AG20443 (cell line): ENCODE data around the gene SPRED2.

Experiments
- DNase-seq: peaks from one replicate; pipeline ENCODE4 v3.0.0; 2012; ENCODE audit warnings: low spot score, mixed read lengths

Gene SPRED2

GRCh38 chr2:65386989-65387388 lies 45.4 kb downstream of the SPRED2 start:
- DNase-seq, result no peak

- no peak for DNase-seq
These were observed 46.1 kb downstream of the SPRED2 start for GRCh38 chr2:65386344-65386743.

DNA sequence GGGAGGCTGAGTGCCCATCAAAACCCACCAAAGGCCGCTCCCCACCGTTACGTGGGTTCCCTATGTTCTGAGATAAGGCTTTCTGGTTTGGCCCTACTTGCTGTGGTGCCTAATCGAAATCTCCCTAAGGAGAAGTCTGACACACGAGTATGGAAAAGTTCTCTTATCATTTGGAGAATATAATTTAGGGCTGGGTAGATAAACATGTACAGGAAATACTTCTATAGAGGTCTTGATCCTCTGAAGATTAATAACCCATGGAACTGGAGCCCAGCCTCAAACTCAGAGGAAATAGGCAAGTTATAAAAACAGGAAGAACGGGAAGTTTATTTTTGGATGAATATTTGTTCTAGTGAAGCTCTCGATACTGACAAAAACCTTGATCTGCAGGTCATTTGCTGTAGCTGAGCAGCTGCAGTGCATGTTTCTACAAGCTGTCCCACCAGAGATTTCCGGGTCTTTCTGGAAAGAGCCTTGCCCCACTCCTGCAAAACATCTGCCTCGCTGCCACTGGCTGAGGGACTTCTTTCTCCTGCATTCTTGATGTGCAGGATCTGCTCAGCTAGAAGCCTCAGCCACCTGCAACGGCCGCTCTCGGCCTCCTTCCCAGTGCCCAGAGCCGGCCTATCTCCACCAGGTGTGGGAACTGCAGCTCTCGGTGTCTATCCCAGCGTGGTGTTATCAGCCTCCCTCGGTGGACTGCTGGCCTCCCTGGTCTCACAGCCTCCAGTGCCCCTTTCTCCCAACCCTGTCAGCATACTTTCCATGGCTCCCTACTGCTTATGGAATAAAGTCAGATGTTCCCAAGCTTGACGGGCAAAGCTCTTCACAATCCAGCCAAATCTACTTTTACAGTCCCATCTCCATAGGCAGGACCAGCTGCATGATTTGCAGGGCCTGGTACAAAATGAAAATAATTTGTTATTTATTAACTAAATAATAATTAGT lies 48.6 kb downstream of the SPRED2 start:
- no peak for DNase-seq

DNA sequence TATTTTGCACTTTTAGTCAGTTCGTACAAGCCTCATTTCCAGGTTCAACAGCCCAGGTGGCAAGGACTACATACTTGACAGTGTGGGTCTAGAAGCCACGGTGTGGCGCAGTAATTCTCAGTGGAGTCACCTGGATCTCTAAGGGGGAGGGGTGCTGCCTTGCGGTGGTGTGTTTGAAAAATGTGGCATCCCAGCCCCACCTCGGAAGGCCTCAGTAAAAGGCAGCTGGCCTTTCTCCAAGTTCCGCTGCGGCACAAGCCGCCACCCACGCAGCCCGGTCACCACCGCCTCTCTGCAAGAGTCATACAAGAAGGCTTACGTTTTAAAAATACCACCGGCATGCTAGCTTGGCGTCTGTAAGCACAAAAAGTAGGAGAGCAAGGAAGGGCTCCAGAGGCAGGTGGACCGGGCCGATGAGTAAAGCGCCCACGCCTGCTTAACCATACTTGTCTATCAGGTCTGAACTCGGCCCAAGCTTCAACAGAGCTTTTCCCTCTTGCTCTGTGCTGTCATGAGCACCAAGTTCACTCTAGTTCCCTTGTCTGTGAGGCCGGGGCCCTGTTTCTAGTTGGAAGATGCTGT lies 49.5 kb downstream of the SPRED2 start:
- DNase-seq, result peak; percentile 86

GRCh38 chr2:65382323-65382722 lies 50.1 kb downstream of the SPRED2 start:
- peak; percentile 19 for DNase-seq

DNA sequence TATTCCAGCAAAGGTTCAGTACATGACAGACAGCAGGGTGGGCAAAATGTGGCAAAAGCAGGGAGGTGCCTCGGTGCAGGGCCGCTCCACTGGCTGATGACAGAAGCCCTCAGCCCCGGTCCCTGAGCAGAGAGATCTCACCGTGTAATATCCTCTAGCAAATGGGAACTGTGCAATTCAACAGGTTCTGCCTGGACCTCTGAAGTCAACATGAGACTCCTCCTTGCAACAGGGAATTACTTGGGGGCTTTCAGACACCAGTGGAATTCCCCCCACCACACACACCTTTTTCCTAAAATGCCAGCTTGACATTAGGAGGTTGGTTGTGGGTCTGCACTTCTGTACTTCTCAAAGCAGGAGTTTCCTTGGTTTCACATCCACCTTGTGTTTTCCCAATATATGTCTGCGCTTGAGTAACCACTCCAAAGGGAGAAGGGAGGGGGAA lies 50.8 kb downstream of the SPRED2 start:
- DNase-seq, result no peak

- no peak for DNase-seq
These were observed 52.1 kb downstream of the SPRED2 start for GRCh38 chr2:65380255-65380654.

DNA sequence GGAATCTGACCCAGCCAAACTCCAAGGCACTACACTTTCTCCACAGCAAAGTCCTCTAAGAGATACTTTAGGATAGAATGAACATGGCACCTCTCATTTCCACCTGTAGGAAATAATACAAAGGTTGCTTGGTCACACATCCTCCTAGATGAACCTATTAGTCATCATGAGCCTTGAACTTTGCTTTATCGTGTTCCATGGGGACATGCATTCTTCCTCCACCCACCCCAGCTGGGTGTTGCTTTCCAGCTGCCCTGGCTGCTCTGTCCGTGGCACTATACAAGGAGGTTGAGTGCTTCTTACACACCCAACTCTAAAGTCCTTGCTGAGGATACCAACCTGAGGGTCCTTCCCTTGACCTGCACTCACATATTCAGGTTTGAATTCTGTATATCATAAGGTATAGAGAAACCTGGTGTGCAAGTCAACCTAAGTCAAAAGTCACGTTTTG lies 52.7 kb downstream of the SPRED2 start:
- no peak for DNase-seq

DNA sequence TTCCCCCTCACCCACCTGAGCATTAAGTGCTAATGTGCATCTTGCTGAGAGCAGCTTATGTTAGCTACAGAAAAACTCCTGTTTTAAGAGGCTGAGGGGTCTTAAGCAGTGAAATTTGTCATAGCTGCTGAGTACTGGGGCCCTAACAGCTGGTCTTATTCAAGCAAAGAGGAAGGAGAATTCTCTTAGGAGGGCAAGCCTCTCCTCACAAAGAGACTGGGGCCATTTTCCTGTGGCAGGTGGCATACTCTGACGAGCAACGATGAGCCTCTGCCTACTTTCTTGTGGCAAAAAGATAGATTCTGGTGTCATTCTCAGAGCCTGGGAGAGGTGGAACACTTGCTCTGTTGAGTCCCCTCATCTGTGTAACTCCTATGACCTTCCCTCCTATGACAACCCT lies 53.2 kb downstream of the SPRED2 start:
- DNase-seq, result no peak

GRCh38 chr2:65378290-65378689 lies 54.1 kb downstream of the SPRED2 start:
- no peak for DNase-seq

GRCh38 chr2:65377556-65378192 lies 54.7 kb downstream of the SPRED2 start:
- DNase-seq, result peak; percentile 80

DNA sequence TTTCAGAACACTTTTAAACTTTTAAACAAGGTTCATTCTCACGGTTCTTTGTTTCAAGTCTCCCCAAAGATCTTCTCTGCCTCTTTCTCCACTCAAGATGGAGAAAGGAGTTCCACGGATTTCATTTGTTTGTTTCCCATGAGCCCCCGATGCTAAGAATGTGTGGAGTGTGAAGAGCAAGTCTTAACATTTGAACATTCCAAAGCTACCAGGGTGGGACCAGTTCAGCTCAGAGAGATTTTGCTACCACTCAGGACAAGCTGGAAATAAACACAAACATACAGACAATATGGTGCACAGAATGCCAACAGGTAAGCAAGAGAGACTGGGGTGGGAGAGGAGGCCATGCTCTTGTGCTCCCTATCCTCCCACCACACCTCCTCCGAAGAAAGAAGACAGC lies 56.7 kb downstream of the SPRED2 start:
- DNase-seq, result no peak

DNA sequence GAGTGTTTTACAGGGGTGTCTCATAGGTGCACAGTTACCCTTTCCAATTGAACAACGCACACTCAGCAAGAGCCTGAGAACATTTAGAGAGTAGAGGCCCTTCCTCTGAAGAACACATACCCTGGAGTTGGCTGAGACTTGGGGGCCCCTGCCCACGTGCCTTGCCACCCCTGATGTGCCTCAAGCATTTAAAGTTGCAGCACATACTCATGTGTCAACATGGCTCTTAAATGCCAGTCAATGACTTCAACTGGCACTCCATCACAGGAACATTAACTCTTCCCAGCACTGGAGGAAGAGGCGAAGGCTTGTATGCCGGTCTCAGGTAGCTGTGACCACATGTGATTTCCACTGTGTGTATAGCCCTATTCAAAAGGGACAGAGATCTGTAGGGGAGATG lies 57.4 kb downstream of the SPRED2 start:
- DNase-seq, result no peak

DNA sequence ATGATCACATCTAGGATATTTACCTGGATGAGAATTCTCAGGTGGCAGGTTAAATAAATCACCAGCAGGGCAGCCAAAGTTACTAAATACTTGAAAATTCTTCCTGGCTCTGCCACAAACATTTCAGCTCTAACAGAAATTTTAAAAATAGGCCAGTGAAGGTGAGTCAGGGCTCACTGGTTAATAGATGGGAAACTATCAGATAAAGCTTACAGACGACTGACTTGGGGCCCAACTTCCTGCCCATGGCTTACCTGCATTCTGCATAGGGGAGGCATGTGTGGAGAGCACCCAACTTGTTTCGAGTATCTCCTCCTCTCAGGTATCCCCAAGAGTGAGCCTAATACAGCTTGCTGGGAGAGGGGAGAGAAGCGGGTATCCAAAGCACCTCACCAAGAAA lies 57.8 kb downstream of the SPRED2 start:
- no peak for DNase-seq

DNA sequence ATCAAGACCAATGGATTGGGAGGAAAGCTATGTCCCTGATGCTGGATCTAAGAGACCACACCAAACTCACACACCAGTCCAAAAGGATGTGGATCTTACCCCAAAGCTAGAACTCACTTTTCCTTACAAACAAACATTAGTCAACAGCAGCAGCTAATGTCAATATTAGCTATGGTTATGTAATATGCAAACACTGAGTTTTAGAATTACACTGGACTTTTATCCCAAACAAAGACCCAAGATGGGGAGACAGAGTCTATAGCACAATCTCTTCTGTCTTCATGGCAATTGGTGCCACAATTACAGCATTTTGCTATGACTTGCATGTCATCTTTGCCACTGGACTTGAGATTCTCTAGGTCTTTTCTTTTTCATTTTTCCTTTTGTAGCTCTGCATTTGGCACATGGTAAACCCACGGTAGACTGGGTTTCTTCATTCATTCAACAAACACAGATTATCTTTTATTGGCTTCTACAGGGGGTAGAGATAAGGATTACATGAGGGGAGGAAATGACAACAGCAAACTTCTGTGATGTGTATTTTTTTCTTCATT lies 59.0 kb downstream of the SPRED2 start:
- no peak for DNase-seq

- no peak for DNase-seq
These were observed 59.8 kb downstream of the SPRED2 start for GRCh38 chr2:65372619-65373018.

GRCh38 chr2:65371074-65371434 lies 61.3 kb downstream of the SPRED2 start:
- no peak for DNase-seq

DNA sequence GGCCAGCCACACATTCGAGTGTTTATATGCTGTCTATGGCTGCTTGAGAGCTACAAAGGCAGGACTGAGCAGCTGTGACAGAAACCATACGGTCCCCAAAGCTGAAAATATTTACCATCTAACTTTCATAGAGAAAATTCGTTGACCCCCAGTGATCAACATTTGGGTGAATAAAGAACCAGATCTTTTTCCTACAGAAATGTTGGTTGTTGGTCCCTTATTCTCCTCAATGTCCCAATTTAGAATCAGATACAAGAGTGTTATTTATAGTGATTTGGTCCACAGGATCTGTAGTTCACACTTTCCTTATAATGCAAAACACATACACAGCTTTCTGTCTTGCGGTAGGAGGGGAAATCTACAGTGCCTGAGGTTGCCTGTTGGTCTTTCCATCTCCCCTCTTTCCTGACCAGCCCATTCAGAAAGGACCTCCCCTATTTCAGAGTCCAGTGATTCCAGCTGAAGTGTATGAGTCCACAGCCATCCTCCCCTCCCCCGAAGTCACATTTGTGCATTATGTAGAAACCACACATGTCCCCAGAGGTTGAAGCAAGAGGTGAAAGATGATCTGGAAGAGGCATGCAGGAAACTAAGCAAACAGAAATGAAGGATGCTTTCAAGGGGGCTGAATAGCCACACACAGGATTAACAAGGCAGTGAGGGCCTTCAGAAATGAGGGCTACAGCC lies 61.9 kb downstream of the SPRED2 start:
- DNase-seq, result peak; percentile 18

DNA sequence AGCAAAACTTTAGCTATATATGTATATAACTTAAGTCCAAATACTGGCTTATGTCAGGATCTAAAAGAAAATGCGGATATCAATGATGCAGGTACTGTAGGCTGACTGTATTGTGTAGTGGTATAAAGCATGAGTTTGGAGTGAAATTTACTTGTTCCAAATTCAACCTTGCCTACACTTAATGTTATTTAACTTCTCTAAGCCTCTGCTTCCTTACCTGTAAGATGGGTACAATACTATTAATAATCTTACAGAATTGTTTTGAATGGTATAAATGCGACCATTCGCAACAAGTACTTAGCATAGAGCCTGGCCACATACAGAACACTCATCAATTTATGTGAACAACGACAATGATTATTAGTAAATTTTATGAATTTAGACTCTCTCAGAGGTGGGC lies 62.4 kb downstream of the SPRED2 start:
- no peak for DNase-seq

- no peak for DNase-seq
These were observed 62.8 kb downstream of the SPRED2 start for GRCh38 chr2:65369574-65369973.

DNA sequence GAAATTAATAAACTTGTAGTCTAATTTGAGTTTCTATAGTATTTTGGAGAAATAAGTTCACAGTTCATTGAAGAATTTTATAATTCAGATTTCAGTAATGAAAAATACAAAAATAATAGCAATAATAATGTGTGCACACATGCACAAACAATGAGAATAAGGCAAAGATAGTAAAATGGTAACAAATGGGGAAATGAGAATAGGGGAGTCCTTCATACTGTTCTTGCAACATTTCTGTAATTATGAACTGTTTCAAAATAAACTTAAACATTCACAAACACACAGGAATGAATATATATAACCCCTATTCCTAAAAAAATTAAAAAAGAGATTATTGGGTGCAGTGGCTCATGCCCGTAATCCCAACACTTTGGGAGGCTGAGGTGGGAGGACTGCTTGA lies 63.9 kb downstream of the SPRED2 start:
- no peak for DNase-seq

DNA sequence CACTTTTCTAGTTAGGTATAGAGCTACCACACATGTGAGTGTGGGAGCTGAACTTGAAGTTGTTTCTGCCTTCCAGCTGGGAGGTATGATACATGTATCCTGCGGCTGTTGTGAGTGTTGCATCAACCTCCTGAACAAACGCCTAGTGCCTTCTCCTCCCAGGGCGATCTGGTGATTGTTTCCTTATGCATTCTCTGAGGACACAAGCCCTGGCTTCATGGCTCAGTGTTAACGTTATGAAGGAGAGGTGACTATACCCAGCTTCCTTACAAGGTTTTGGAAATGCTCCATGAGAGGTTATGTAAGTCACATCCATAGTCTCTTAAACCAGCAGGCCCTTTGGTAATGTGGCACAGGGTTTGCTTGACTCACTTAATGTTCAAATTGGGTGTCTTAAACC lies 64.9 kb downstream of the SPRED2 start:
- peak; percentile 87 for DNase-seq
